ENCODE results near the gene PDSS2. TPM values are rescaled to one million over a fixed set of nuclear protein-coding genes. Genes with fewer than 3 reads are reported as not detected.
"Not testable (repeated sequence)": the region's sequence is repeated elsewhere in the genome, so short reads cannot be mapped to it uniquely, and the experiment has no call there.

The PDSS2 gene
- 18.9 TPM for total RNA-seq

GRCh38 chr6:107459283-107460082 lies at the start of gene PDSS2:
Gene PDSS2, minus strand, starts transcription at chr6:107459564. Its CDS starts 279 bp downstream, at chr6:107459285.
- DNase-seq (ENCODE audit: low spot score) (peak; percentile 100), ATAC-seq (peak; percentile 97)

DNA sequence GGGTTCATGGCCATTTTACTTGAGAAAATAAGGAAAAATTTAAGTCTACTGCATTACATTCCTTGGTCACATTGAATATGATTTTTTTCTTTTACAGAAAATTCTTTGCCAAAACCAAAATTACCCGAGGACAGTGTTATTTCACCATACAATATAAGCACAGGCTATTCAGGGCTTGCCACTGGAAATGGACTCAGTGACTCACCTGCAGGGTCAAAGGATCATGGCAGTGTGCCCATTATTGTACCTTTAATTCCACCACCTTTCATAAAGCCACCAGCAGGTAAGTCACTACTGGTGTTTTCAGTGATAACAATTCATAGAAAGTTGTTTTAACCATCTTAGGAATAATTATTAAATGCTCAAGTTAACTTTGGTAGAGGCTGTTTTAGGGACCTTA lies 46.8 kb upstream of the PDSS2 start:
- ATAC-seq (peak; percentile 40), DNase-seq (ENCODE audit: low spot score) (no peak)

DNA sequence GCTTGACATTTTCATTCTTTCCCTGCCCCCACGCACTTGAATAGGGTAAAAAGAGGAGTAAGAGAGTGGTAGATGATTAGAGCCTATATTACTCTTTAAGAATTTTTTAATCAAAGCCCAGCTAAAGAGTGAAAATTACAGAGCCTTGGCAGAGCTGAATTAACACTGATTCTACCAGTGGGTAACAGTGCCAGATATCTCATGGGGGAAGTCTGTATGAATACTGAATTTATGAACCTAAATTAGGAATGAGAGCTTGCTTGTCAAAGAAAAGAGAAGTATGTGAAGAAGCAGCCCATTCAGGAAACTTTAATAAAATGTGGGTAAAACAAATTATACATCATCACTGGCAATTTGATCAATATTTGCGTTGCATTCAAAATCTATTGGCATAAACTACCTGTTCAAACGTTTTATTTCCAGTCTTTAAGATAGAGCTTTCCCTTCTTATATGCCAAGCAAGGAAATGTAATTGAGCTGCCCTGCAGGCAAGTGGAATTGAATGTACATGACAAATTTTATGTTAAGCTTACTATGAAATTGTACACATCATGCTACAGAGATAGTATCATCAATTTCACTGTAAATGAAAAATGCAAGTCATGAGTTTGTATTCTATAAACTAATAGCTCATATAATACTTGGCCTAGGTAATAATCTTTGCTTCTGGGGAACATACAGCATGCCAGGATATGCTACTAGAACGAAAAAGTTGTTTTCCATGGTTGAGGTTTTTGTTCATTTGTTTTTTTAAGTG lies 45.1 kb upstream of the PDSS2 start:
- ATAC-seq, result no peak
- DNase-seq (ENCODE audit: low spot score), result no peak

DNA sequence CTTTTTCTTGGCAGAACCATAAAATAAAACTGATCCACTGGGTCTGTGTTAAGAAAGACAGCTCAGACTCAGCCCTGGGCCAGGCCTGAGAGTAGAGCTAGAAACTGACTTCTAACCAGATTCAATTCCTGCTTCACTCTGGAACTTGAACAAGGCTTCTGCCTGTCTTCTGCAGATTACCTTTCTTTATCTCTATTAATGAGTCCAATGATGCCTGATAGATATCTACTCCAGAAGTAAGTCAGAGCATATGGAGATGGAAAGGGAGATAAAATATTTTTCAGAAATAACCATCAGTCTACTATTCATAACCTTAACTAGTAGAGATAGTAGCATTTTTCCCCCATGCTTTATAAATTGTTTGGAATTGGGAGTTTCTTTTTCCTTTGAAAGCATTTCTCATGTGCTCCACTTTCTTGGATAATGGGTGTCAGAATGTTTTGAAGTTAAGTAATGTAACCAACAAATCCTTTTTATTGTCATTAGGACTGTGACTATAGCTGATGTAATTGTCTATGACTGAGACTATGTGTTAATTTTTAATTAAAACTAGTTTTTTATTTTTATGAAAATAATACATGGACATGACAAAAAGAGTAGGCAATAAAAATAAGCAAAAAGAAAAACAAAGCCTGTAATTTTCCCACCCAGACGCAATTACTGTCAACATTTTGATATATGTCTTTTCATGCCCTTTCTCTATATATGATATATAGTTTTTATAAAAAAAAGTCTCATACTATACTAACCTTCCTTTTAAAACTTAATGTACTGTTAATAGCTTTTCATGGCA lies 37.7 kb upstream of the PDSS2 start:
- DNase-seq (ENCODE audit: low spot score) (no peak), ATAC-seq (no peak)

GRCh38 chr6:107495971-107496370 lies 36.6 kb upstream of the PDSS2 start:
- DNase-seq (ENCODE audit: low spot score) (no peak), ATAC-seq (no peak)

GRCh38 chr6:107495196-107495643 lies 35.9 kb upstream of the PDSS2 start:
- no peak for DNase-seq (ENCODE audit: low spot score)

DNA sequence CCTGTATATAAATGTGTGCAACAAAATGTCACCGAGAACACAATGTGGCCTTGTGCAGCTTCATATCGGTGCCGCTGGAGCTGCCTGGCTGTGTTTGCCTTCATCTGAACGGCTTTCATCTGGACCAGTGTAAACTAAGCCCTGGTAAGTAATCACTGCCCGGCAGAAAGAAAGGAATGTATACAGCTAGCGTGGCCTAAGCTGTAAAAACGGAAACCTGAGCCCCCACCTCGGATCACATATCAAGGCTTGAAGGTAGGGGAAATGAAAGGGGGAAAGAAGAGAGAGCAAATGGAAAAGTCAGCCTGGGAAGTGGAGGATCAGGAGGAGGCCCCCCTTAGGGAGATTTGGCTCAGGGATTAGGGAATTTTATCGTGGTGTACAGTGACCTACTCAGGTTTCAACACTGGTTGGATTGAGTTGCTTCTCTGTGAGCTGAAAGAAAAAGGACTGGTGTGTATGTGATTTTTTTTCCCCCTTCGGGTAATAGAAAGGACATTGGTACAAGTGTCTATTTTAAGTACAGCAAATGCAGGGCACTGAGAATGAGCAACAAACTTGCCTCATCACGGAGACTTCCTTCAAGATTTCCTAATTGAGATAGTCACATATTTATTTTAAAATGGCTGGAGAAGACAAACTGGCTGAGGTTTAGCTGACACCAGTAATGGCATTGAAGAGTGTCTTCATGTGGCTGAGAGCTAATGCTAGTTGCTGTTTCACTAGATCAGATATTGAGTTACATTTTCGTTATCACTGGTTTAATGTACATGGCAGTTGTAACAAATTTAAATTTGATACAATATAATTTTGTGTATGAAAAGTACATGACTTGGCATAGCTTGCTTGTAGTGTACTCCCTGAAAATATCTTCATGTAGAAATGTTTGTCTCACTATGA lies 34.0 kb upstream of the PDSS2 start:
- DNase-seq (ENCODE audit: low spot score) (no peak), ATAC-seq (no peak)

More at GRCh38 chr6:107495196-107495643, 35.9 kb upstream of the PDSS2 start:
- no peak for ATAC-seq

GRCh38 chr6:107491760-107492660 lies 32.6 kb upstream of the PDSS2 start:
- ATAC-seq (peak; percentile 54), DNase-seq (ENCODE audit: low spot score) (peak; percentile 52)

DNA sequence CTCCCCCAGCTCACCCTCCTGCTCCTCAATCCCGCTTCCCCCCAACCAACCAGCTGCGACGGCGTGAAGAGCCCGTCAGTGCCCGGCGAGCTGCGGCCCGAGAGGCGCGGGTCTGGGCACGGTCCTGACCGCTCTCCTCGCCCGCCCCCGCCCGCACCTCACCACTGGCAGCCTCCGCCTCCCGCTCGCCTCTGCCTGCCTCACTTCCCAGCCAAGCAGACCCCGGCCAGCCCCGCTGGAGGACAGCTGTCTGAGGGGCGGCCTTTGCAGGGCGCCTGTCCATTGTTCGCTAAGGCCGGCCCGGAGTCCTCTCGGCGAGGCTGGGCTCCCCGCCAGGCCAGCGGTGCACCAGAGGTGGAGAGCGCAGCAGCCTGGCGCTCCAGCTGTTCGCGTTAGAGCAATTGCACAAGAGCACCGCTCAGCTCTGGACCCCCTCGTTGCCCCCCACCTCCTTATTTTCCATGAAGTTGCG lies 31.8 kb upstream of the PDSS2 start:
- DNase-seq (ENCODE audit: low spot score) (peak; percentile 61), ATAC-seq (peak; percentile 61)

DNA sequence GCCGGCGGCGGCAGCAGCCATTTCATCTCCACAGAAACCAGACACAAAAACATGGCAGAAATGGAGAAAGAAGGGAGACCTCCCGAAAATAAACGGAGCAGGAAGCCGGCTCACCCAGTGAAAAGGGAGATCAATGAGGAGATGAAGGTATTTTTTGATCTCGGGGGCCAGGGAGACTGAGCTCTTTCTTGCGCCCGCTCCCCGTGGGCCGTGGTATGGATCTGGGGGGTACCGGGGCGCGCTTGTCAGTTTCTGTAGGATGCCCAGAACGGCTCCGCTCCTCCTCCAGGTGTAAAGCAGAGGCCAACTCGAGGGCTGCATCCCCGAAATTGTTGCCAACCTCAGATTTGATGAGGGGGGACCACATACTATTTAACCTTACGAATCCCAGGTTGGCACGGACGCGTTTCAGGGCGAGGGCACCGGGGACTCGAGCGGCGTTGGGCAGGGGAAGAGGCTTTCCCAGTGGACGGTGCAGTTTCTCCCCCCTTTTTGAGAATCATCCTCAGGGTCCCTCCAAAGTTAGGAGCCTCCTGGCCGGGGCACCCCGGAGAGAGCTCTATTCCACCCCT lies 31.3 kb upstream of the PDSS2 start:
- ATAC-seq (peak; percentile 12), DNase-seq (ENCODE audit: low spot score) (no peak)

DNA sequence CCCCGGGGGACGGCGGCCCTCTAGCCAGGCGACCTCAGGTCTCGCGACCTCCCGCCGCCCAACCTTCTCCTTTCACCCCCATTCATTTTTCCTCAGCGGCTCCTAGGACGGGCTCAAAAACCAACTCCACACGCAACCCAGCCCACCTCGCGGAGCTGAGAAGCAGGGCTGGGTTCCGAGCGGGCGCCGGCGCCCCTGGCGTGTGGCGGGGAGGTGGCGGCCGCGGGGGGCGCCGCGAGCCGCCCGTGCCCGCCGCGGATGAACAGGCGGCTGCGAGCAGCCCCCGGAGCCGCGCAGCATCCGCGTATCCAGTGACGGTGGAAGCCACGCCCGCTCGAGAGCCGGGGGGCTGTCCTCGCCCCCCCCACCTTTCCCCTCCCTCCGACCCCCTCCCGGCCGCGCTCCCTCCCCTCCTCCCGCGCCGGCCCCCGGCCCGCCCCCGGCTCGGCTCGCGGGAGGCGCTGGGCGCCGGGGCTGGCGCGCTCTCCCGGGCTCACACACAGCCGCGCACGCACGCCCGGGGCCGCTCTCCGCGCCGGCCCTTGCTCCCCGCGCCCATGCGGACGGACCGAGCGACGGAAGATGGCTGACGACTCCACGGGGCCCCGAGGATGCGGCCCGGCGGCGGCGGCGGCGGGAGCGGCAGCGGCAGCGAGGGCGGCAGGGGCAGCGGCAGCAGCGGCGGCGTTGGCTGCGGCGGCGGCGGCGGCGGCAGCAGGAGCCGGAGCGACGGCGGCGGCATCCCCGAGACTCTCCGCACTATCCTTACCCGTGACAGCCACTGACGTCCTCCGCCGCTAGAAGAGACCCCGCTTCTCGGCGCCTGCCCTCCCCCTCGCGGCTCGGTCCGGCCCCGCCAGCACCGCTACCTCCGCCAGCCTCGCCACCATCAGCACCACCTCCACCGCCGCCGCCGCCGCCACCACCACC lies 30.5 kb upstream of the PDSS2 start, which contains the start of gene SOBP:
TSS of gene SOBP (plus strand) at position 482 of the 930 bp plus-strand sequence. CDS start 500 bp downstream, outside the sequence.
- peak; percentile 54 for ATAC-seq
- peak; percentile 47 for DNase-seq (ENCODE audit: low spot score)

DNA sequence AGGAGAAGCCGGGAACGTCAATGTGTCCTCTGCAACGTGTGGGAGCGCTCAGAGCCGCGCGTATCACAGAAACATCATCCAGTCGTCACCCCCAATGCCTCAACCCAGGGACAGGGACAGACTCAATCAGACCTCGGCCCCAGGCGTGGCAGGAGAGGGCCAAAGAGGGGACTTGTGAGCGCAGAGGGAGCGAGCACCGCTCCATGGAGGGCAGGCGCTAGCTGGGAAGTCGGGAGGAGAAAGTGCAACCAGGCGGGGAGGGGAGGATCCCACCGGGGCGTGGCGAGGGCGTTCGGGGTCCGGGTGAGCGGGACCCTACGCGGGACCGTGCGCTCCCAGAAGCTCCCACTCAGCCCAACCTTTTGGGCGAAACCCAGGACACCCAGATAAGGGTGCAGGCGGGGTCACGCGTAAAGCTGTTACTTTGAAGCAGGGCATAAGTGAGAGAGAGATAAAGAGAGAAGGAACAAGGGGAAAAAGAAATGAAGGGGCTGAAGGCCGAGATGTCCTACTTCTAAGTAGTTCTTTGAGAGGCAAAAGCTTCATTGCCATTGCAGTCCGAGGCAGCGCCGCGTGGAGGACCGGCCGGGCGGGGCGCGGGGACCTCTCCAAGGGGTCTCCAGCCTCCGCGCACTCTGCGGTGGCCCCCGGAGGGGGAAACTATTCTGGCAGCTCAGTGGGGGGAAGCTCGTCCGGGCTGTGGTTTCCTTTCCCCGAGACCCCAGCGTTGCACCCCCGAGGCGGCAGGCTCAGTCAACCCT lies 29.7 kb upstream of the PDSS2 start:
- DNase-seq (ENCODE audit: low spot score), result peak; percentile 50
- ATAC-seq, result peak; percentile 55

GRCh38 chr6:107488174-107488874 lies 29.0 kb upstream of the PDSS2 start:
- DNase-seq (ENCODE audit: low spot score) (no peak), ATAC-seq (no peak)

GRCh38 chr6:107485157-107485556 lies 25.8 kb upstream of the PDSS2 start:
- DNase-seq (ENCODE audit: low spot score), result no peak
- no peak for ATAC-seq

DNA sequence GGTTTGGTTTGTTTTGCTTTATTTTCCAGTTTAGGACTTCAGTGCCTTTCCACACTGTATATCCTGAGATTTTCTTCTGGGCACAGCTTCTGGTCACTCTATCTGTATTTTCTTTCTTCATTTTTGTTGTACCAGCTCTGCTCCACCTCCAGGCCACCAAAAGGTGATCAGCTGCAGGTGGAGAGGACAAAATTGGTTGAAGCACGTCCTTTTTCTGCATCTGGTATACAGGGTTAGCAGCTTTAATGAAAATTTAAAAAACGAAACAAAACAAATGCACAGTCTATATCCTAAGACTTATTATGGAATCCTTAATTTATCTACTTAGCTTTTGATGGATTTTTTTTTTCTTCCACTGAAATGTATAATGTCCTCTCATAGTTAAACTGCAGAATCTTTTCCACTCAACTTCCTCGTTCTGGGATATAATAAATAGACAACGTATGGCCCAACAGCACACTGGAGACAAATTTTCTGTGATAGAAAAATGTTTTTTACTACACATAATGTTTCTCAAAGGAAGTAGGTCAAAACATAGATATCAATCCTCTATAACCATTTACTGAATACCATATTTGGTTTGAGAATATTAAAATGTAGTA lies 19.8 kb upstream of the PDSS2 start:
- no peak for DNase-seq (ENCODE audit: low spot score)
- ATAC-seq, result no peak

DNA sequence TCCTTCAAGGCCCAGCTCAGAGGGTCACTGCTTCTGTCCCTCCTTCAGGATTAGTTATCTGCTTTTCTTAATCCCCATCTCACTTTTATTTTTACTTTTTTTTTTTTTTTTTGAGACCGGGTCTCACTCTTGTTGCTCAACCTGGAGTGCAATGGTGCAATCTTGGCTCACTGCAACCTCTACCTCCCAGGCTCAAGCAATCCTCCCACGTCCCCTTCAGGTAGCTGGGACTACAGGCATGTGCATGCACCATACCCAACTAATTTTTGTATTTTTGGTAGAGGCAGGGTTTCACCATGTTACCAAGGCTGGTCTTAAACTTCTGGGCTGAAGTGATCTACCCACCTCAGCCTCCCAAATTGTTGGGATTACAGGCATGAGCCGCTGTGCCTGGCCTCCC lies 16.5 kb upstream of the PDSS2 start:
- ATAC-seq, result peak; percentile 68

More for the DNA sequence above, 16.5 kb upstream of the PDSS2 start:
- DNase-seq (ENCODE audit: low spot score), result not testable (repeated sequence)

Measured in left lobe of liver (tissue), 2 donors.